ENCODE measurements around the gene GABARAPL1.

GRCh38 chr12:10218021-10218420 lies 5.3 kb downstream of the GABARAPL1 start:
- TF ChIP-seq CTCF (IDR thresholded peaks at IDR 0.05; ENCODE audit: low read length), result no peak
- no peak for TF ChIP-seq EZH2 (IDR thresholded peaks at IDR 0.05; ENCODE audit: borderline replicate concordance, low read length)

All from OCI-LY1 (cell line).